Measurements from ENCODE around the gene INTS6.
A peak's percentile ranks its signal among the peaks of the same experiment; 100 is the strongest.

The INTS6 gene

GRCh38 chr13:51452361-51453206 is at the start of gene INTS6:
Gene INTS6, minus strand, starts transcription at chr13:51453036. Its CDS starts 511 bp downstream, at chr13:51452525.
- Histone ChIP-seq H2AFZ (ENCODE audit: low read length) (peak within 1 kb of the TSS; percentile 48; the same call in 1 of the 2 replicates), H3K4me1 (ENCODE audit: low read length) (no peaks in the 10 kb centered on the region), H3K36me3 (replicated peaks; ENCODE audit: insufficient read depth, low read length) (no peaks in the 10 kb centered on the region), H3K4me2 (ENCODE audit: low read depth, low read length) (peak within 1 kb of the TSS; percentile 87), H3K9ac (ENCODE audit: low read length) (peak within 1 kb of the TSS; percentile 84), H3K9me3 (replicated peaks; ENCODE audit: insufficient read depth, low read length) (no peaks in the 10 kb centered on the region), H3K9me2 (replicated peaks; ENCODE audit: insufficient read depth, low read length) (no peaks in the 10 kb centered on the region), H4K20me1 (ENCODE audit: insufficient read depth, low read length) (no peaks in the 10 kb centered on the region), H3K27ac (ENCODE audit: low read length) (peak within 1 kb of the TSS; percentile 85), H3F3A (ENCODE audit: insufficient read depth, low read length) (no peaks in the 10 kb centered on the region), H3K27me3 (replicated peaks; ENCODE audit: insufficient read depth, low read length) (no peaks in the 10 kb centered on the region), H3K4me3 (ENCODE audit: low read length) (peak within 1 kb of the TSS; percentile 78), H3K79me2 (ENCODE audit: low read length) (peaks cover 9% of the 10 kb centered on the region; the same call in 1 of the 2 replicates)
- TF ChIP-seq EZH2phosphoT487 (IDR thresholded peaks at IDR 0.05; ENCODE audit: low read length), result no peak
- no peak for TF ChIP-seq CTCF (IDR thresholded peaks at IDR 0.05; ENCODE audit: low read length)
- no peak for TF ChIP-seq EZH2 (optimal IDR thresholded peaks at IDR 0.05; ENCODE audit: low read depth, low read length)
- DNase-seq, result peak; percentile 95

GRCh38 chr13:51502153-51502651 is 49.4 kb upstream of the INTS6 start:
- no peak overlapping the region for H3K27ac ChIP-seq (ENCODE audit: low read length)
- H4K20me1 ChIP-seq (ENCODE audit: insufficient read depth, low read length), result no peaks in the 10 kb centered on the region
- no peaks in the 10 kb centered on the region for H3F3A ChIP-seq (ENCODE audit: insufficient read depth, low read length)
- H3K4me3 ChIP-seq (ENCODE audit: low read length), result no peak overlapping the region
- no peaks in the 10 kb centered on the region for H3K4me1 ChIP-seq (ENCODE audit: low read length)
- no peaks in the 10 kb centered on the region for H3K36me3 ChIP-seq (replicated peaks; ENCODE audit: insufficient read depth, low read length)
- no peaks in the 10 kb centered on the region for H3K79me2 ChIP-seq (ENCODE audit: low read length)
- no peak for DNase-seq
- no peak overlapping the region for H2AFZ ChIP-seq (ENCODE audit: low read length)
- TF ChIP-seq EZH2 (optimal IDR thresholded peaks at IDR 0.05; ENCODE audit: low read depth, low read length) (no peak), CTCF (IDR thresholded peaks at IDR 0.05; ENCODE audit: low read length) (no peak), EZH2phosphoT487 (IDR thresholded peaks at IDR 0.05; ENCODE audit: low read length) (no peak)
- H3K9ac ChIP-seq (ENCODE audit: low read length), result no peak overlapping the region
- no peaks in the 10 kb centered on the region for H3K9me3 ChIP-seq (replicated peaks; ENCODE audit: insufficient read depth, low read length)
- H3K9me2 ChIP-seq (replicated peaks; ENCODE audit: insufficient read depth, low read length), result no peaks in the 10 kb centered on the region
- no peak overlapping the region for H3K4me2 ChIP-seq (ENCODE audit: low read depth, low read length)
- H3K27me3 ChIP-seq (replicated peaks; ENCODE audit: insufficient read depth, low read length), result no peaks in the 10 kb centered on the region

GRCh38 chr13:51501592-51502152 is 48.8 kb upstream of the INTS6 start:
- Histone ChIP-seq H3K9me2 (replicated peaks; ENCODE audit: insufficient read depth, low read length) (no peaks in the 10 kb centered on the region), H3K4me3 (ENCODE audit: low read length) (no peak overlapping the region), H3F3A (ENCODE audit: insufficient read depth, low read length) (no peaks in the 10 kb centered on the region), H2AFZ (ENCODE audit: low read length) (no peak overlapping the region), H3K27me3 (replicated peaks; ENCODE audit: insufficient read depth, low read length) (no peaks in the 10 kb centered on the region), H3K4me2 (ENCODE audit: low read depth, low read length) (no peak overlapping the region), H3K9ac (ENCODE audit: low read length) (no peak overlapping the region), H4K20me1 (ENCODE audit: insufficient read depth, low read length) (no peaks in the 10 kb centered on the region), H3K27ac (ENCODE audit: low read length) (no peak overlapping the region), H3K9me3 (replicated peaks; ENCODE audit: insufficient read depth, low read length) (no peaks in the 10 kb centered on the region), H3K4me1 (ENCODE audit: low read length) (no peaks in the 10 kb centered on the region), H3K79me2 (ENCODE audit: low read length) (no peaks in the 10 kb centered on the region), H3K36me3 (replicated peaks; ENCODE audit: insufficient read depth, low read length) (no peaks in the 10 kb centered on the region)
- no peak for TF ChIP-seq EZH2 (optimal IDR thresholded peaks at IDR 0.05; ENCODE audit: low read depth, low read length)
- DNase-seq, result no peak
